SK-N-MC (cell line): ENCODE results near the gene PAXIP1.

Source experiments
- EZH2 ChIP-seq: fragments of 200-600 bp; sonication (generic); IDR thresholded peaks from one replicate; pipeline ENCODE4 v1.6.1; 2017; ENCODE audit warnings: antibody characterized with exemption
- POLR2AphosphoS5 ChIP-seq: IDR thresholded peaks from 2 replicates; pipeline ENCODE4 v1.6.1; 2012; ENCODE audit warnings: mild to moderate bottlenecking, low read depth, low read length, borderline replicate concordance

GRCh38 chr7:154946166-154946565 is 56.8 kb downstream of the PAXIP1 start:
- TF ChIP-seq POLR2AphosphoS5: no peak
- TF ChIP-seq EZH2: no peak
